NCI-H2171 treated with DMSO at 0.1 percent for 48 hours (cell line): ENCODE data around the gene CDK2AP2.
A peak's percentile ranks its signal among the peaks of the same experiment; 100 is the strongest.
"Not testable (repeated sequence)": the region's sequence is repeated elsewhere in the genome, so short reads cannot be mapped to it uniquely, and the experiment has no call there.

Experiments
- DNase-seq: peaks from one replicate; lab custom pipeline; 2025; lab: John Stamatoyannopoulos, UW

The CDK2AP2 gene

DNA sequence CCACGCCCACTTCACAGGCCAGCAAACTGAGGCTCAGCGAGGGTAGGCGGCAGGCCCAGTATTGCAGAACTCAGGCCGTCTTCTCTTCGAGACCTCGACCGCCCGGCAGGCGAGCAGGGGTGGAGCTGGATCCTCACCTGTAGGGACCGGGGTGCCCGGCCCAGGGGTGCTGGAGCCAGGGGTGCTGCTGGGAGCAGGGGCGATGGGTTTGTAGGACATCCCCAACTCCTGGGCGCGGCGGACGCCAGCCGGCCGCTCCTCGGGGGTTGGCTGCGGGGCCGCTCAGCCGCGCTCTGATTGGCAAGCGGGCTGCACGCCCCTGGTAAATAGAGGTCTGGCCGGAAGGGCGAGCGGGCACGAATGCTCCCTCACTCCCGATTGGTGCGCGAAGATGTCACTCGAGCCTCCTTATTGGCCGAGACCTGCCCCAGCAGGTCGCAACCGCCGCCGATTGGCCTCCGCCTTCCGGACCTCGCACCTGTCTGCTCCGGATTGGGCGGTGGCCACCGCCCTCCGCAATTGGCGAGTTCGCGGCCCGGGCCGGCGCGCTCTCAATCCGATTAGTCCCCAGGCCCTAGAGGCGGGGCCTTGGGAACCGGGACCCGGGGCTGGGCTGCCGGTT, at the start of gene CDK2AP2:
Gene CDK2AP2 (minus strand): TSS at position 299 of the 622 bp plus-strand sequence. CDS start 80 bp downstream, at position 219.
- peak; percentile 97 for DNase-seq

GRCh38 chr11:67556244-67556643, 48.3 kb upstream of the CDK2AP2 start:
- DNase-seq, result no peak

- DNase-seq, result not testable (repeated sequence)
Observed at GRCh38 chr11:67551697-67552096, 43.7 kb upstream of the CDK2AP2 start.

DNA sequence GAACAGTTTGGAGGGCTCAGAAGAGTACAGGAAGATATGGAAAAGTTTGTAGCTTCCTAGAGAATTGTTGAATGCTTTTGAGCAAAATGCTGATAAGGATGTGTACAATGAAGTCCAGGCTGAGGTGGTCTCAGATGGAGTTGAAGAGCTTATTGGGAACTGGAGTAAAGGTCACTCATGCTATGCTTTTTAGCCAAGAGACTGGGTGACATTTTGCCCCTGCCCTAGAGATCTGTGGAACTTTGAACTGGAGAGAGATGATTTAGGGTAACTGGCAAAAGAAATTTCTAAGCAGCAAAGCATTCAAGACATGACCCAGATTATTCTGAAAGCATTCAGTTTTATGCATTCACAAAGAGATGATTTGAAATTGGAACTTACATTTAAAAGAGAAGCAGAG, 43.2 kb upstream of the CDK2AP2 start:
- DNase-seq, result no peak

DNA sequence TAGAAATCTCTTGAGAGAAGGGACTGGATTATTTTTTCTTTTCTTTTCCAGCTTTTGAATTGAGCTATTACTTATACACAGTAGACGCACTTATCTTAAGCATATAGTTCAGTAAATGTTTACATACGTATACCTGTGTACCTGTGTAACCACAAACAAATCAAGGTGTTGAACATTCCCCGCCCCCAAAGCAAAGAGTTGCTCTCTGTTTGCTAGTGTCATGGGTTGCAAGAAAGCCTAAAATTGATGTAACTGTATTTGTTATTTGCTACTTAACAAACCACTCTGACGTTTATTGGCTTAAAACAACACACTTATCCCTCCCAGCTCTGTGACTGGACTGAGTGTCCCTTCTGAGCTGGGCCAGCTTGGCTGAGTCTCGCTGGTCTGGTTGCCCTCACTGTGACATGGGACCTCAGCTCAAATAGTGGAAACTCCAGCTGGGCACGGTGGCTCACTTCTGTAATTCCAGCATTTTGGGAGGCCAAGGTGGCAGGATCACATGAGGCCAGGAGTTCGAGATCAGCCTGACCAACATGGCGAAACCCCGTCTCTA, 40.7 kb upstream of the CDK2AP2 start:
- DNase-seq, result no peak

GRCh38 chr11:67548112-67548511, 40.1 kb upstream of the CDK2AP2 start:
- DNase-seq, result not testable (repeated sequence)

GRCh38 chr11:67545280-67545679, 37.3 kb upstream of the CDK2AP2 start:
- no peak for DNase-seq

GRCh38 chr11:67544616-67545242, 36.8 kb upstream of the CDK2AP2 start:
- no peak for DNase-seq

- no peak for DNase-seq
Observed at GRCh38 chr11:67543585-67543984, 35.6 kb upstream of the CDK2AP2 start.

GRCh38 chr11:67542971-67543370, 35.0 kb upstream of the CDK2AP2 start:
- no peak for DNase-seq

GRCh38 chr11:67542169-67542568, 34.2 kb upstream of the CDK2AP2 start:
- no peak for DNase-seq

- no peak for DNase-seq
Observed at GRCh38 chr11:67541198-67541597, 33.2 kb upstream of the CDK2AP2 start.

DNA sequence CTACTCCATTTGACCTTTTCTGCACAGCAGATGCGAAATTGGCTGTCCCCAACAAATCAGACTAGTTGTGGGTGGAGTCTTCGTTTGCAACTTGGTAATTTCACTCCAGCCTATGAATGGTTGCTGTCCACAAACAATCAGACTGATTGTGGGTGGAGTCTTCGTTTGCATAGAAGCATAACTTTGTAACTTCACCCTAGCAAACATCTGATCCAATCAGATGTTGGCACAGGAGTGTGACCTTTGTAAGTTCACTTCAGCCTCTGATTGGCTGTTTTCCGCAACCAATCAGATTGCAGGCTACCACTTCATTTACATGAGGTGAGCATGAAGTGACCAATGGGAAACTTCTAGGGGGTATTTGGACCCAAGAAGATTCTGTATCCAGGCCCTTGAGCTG, 31.6 kb upstream of the CDK2AP2 start:
- no peak for DNase-seq

GRCh38 chr11:67538823-67539505, 31.0 kb upstream of the CDK2AP2 start:
- no peak for DNase-seq

- no peak for DNase-seq
Observed at GRCh38 chr11:67538306-67538705, 30.3 kb upstream of the CDK2AP2 start.

DNA sequence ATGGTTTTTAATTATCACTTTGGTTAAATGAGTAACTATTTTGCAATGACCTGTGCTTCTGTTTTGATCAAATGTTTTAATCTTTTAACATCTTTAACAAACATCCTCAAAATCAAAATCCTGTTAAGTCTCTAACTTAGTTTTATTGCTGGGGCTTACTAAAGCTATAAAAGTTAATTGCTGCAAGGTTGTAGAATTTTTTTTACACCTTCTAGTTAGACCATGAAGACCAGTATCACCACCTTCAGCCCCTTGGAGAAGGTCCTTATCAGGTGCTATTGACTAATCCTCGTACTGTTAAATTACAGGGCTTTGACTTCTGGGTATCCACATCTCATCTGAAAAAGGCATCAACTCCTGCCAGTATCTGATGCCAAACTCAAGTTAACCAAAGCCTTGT, 27.6 kb upstream of the CDK2AP2 start:
- DNase-seq, result no peak

GRCh38 chr11:67534070-67534679, 26.2 kb upstream of the CDK2AP2 start:
- DNase-seq, result no peak

DNA sequence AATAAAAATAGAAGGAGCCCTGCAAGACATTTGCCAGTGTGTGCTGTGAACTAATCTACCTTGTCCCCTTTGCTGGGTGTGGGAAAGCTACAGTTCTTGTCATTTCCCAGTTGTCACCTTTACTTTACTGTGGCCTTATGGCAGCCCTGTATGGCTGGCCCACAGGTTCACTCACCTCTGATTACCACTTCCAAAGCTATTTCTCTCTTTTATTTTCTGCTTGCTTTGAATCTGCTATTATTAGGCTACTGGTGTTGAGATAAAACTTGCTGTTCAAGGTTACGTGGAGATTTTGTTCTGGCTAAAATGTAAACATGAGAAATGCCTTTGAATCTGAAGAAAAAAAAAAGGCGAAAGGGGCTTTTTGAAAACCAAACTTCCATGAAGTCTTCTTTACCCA, 24.9 kb upstream of the CDK2AP2 start:
- DNase-seq, result no peak

GRCh38 chr11:67530282-67530592, 22.3 kb upstream of the CDK2AP2 start:
- DNase-seq, result no peak

DNA sequence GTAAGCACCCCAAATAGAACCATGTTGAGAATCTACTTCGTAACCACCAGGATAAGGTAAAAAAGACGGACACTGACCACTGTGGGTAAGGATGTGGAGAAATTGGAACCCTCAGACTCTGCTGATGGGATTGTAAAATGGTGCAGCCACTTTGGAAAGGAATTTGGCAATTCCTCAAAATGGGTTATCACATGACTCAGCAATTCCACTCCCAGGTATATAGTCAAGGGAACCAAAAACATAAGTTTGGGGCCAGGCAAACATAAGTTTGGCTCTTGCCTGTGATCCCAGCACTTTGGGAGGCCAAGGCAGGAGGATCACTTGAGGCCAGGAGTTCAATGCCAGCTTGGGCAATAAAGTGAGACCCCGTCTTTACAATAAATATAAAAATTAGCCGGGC, 20.4 kb upstream of the CDK2AP2 start:
- DNase-seq, result no peak

DNA sequence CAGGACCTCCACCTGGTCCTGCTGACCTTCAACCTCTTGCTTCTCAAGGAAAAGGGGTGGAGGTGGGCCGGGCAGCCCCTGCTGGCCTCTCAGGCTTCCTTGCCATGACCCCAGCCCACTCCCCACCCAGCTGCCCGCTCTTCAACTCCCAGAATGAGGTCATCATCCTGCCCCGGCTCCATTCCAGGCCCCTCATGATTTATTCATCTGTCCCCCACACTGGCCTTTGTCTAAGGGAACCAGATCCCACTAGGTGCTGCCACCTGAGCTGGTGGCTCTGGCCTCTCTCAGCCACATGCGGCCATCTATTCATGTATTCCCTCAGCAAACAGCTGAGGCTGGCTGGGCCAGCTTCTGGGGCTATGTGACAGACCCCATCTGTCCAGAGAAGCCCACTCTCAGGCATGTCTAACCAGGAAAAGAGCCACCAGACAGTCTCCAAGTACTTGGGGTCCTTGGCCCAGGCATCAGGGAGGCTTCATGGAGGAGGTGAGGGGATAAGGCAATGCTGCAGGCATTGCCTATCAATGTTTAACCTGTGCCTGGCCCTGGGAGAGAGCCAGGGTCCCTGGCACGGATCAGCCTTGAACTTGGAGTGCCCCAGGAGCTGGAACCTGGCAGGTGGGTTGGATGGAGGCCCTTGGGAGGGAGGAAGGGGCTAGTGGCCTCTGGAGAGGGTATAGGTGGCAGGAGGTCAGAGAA, 17.5 kb upstream of the CDK2AP2 start:
- no peak for DNase-seq

GRCh38 chr11:67524480-67524808, 16.5 kb upstream of the CDK2AP2 start:
- DNase-seq, result no peak
